NOMO-1 treated with dmso at 0.1 percent for 144 hours (cell line): ENCODE data around the gene MALRD1.
"Not testable (repeated sequence)": the region's sequence is repeated elsewhere in the genome, so short reads cannot be mapped to it uniquely, and the experiment has no call there.

Experiments used
- DNase-seq: peaks from one replicate; lab custom pipeline; 2025; ENCODE audit not compliant: unreplicated experiment; lab: John Stamatoyannopoulos, UW

MALRD1 gene

DNA sequence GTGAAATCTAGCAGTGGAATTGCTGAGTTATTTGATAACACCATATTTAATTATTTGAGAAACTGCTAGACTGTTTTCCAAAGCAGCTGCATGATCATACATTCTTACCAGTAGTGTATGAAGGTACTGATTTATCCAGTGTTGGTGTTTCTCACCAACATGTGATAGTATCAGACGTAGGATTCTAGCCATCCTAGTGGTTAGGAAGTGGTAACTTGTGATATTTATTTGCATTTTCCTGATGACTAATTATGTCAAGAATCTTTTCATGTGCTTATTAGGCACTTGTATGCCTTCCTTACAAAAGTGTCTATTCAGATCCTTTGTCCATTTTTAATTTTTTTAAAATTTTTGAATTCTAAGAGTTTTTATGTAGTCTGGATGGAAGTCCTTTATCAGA, 713.4 kb downstream of the MALRD1 start:
- no peak for DNase-seq

DNA sequence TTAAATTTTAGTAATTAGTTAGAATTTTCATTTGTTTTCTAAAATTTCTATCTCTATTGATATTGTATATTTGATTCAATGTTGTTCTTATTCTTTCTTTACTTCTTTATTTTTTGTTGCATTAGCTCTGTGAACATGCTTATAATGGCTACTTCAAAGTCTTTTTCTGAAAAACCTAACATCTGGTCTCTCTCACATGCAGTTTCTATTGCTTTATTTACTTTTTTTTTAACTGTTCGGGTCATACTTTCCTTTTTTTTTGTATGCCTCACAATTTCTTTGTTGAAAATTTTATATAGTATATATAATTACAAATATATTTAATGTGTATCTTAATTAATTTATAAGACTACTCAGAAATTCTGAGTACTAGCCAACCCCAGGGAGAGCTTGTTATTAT, 715.5 kb downstream of the MALRD1 start:
- no peak for DNase-seq

DNA sequence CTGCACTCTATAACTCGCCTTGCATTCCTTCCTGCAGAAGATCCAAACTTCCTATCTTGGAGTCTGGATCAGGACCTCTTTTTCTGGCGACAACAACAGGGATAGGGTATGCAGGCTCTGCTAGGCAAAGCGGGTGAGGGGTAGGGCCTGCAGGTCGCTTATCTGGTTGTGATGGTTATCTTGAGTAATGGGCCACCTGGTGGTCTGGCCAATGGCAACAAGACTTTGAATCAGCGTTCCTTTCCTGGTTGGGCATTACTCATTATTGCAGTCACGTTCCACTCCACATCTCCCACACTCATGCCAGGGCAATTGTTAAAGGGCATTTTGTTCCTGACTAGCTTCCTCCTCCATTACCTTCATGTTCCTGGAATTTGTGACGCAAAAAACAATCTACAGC, 719.3 kb downstream of the MALRD1 start:
- no peak for DNase-seq

DNA sequence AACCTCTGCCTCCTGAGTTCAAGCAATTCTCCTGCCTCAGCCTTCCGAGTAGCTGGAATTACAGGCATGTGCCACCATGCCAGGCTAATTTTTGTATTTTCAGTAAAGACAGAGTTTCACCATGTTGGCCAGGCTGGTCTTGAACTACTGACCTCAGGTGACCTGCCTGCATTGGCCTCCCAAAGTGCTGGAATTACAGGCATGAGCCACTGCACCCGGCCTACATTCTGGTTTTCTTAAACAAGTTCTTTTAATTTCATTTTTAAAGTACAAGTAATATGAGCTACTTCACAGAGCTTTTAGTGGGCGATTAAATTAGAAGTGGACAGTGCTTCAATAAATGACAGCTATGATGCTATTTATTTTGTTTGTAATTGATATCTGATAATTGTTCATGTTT, 721.2 kb downstream of the MALRD1 start:
- DNase-seq, result not testable (repeated sequence)

DNA sequence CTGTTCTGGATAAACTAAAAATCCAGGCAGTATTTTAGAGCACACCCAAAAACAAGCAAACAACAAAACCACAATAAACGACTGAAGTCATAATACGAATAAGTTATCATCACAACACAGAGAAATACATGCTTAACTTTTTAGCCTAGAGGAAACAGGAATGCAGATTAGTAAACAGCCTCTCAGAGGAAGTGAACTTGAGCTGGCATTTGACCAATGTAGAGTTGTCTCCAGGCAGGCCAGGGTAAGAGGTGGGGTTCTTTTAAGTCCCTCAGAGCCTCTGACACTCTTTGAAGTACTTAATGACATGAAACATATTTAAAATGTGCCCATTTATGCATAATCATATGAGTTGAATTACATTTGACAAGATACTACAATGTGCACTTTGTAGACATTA, 724.4 kb downstream of the MALRD1 start:
- DNase-seq, result no peak

DNA sequence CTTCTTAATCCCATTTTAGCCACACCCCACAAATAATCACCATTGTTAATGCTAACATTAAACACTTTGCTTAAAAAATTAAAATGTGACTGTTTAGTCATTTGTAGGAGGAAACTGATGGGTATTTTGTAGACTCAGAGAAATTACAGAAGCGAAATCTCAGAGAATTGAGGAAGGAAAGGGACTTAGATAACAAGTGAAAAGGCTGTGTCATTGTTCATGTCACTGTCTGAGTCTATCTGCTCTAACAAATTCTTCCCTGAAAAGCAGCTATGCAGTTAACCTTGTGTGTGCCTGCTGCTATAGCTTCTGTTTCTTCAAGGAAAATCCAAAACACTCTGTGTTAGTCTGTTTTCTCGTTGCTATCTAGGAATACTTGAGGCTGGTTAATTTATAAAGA, 726.7 kb downstream of the MALRD1 start:
- peak; percentile 52 for DNase-seq

DNA sequence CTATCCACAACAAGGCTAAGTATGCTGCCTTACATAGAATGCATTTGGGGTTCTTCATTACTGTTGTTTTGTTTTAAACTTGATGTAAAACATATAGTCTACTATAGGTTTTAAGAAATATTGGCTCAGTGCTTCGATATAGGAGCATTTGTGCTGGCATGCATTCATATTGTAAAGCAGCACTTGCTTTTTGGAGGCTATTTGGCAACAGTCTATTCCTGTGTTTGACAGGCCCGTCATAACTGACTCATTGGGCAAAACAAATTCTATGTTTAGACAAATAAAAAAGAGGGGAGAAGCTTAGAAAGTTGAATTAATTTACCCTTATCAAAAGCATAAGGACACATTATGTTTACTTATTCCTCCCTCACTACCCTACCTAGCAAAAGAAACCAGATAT, 729.2 kb downstream of the MALRD1 start:
- no peak for DNase-seq

DNA sequence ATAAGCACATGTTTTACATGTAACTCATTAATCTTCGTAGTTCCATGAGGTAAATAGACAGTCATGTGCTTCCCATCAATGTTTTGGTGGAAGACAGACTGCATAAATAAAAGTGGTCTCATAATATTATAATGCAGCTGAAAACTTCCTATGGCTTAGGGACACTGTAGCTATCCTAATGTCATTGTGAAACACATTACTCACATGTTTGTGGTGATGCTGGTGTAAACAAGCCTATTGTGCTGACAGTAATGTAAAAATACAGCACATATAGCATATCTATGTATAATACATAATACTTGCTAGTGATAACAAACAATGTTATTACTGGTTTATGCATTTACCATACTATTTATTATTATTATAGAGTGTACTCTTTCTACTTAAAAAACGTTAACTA, 730.4 kb downstream of the MALRD1 start:
- no peak for DNase-seq

DNA sequence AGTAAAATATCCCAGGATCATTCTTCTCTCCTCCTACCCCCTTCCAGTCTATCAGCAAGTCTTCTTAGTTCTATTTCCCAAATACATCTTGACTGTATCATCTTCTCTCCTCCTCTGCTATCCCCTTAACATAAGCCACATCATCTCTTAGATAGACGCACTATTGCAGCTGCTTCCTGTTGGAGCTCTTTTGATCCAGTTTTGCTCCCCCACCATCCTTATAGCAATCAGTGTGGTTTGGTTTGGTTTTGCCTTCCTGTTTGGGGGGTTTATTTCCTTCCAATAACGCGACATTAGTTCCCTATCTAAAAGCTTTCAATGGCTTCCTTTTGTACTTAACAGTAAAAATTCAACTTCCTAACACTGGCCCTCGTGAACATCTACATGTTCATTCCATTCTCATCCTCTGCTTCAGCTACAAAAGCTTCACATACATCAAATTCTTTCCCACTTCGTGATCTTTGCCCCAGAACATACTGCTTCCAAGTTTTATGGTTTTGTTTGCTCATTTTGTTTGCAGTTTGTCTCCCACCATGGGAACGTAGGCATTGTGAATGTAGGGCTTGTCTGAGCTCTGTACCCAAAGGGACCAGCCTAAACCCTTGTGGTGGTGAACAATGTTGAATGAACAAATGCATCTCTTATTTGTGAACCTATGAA, 734.0 kb downstream of the MALRD1 start:
- no peak for DNase-seq

DNA sequence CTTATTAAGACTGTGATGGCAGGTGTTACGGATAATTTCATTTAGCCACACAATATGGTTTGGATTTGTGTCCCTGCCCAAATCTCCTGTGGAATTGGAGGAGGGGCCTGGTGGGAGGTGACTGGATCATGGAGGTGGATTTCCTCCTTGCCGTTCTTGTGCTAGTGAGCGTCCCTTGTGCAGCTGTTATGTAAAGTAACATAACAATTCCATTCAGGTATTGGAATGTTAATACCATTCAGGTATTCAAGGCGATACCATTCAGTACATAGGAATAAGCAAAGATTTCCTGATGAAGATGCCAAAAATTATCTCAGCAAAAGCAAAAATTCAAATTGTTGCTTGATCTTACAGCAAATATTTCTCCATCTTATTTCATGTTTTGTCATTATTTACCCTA, 735.1 kb downstream of the MALRD1 start:
- DNase-seq, result no peak
